HEK293T (cell line): ENCODE data around the gene CPEB2.

Experiments used
- CTCF ChIA-PET: fragments of 350-600 bp; formaldehyde crosslinking; extraction: SDS; loops from one replicate; lab custom pipeline; 2021; ENCODE audit warnings: antibody characterized with exemption, inconsistent platforms; lab: Yijun Ruan, JAX
- POLR2A ChIA-PET: fragments of 350-600 bp; formaldehyde crosslinking; extraction: SDS; loops from one replicate; lab custom pipeline; 2020; ENCODE audit warnings: antibody characterized with exemption, inconsistent platforms; lab: Yijun Ruan, JAX
- DNase-seq: peaks from one replicate; pipeline ENCODE4 v3.0.0; 2012; ENCODE audit warnings: mixed read lengths; ENCODE audit errors: extremely low spot score
- ARNT ChIP-seq: fragments of 450-650 bp; IDR thresholded peaks from 2 replicates; pipeline ENCODE4 v1.6.1; 2017; ENCODE audit warnings: mild to moderate bottlenecking
- BHLHE40 ChIP-seq: fragments of 450-650 bp; IDR thresholded peaks from 2 replicates; pipeline ENCODE4 v1.6.1; 2016; ENCODE audit warnings: mild to moderate bottlenecking, moderate library complexity, borderline replicate concordance
- CTBP1 ChIP-seq: fragments of 450-650 bp; IDR thresholded peaks from 2 replicates; pipeline ENCODE4 v1.6.1; 2016; ENCODE audit warnings: borderline replicate concordance
- ELF4 ChIP-seq: fragments of 450-650 bp; IDR thresholded peaks from 2 replicates; pipeline ENCODE4 v1.6.1; 2017; ENCODE audit warnings: antibody characterized with exemption
- FOXA1 ChIP-seq: fragments of 450-650 bp; IDR thresholded peaks from 2 replicates; pipeline ENCODE4 v1.6.1; 2016; ENCODE audit warnings: mild to moderate bottlenecking
- FOXK2 ChIP-seq: fragments of 450-650 bp; IDR thresholded peaks from 2 replicates; pipeline ENCODE4 v1.6.1; 2016; ENCODE audit warnings: mild to moderate bottlenecking
- FOXM1 ChIP-seq: fragments of 450-650 bp; IDR thresholded peaks from 2 replicates; pipeline ENCODE4 v1.6.1; 2017; ENCODE audit warnings: mild to moderate bottlenecking, borderline replicate concordance
- HDGF ChIP-seq: fragments of 450-650 bp; IDR thresholded peaks from 2 replicates; pipeline ENCODE4 v1.6.1; 2017; ENCODE audit warnings: antibody characterized with exemption, borderline replicate concordance
- L3MBTL2 ChIP-seq: fragments of 450-650 bp; conservative IDR thresholded peaks from 2 replicates; pipeline ENCODE4 v1.6.1; 2016; ENCODE audit warnings: mild to moderate bottlenecking
- LEF1 ChIP-seq: fragments of 450-650 bp; IDR thresholded peaks from 2 replicates; pipeline ENCODE4 v1.6.1; 2017; ENCODE audit warnings: mild to moderate bottlenecking, borderline replicate concordance
- NFRKB ChIP-seq: fragments of 450-650 bp; IDR thresholded peaks from 2 replicates; pipeline ENCODE4 v1.6.1; 2016; ENCODE audit warnings: mild to moderate bottlenecking, moderate library complexity
- SP1 ChIP-seq: fragments of 450-650 bp; IDR thresholded peaks from 2 replicates; pipeline ENCODE4 v1.6.1; 2017
- SUZ12 ChIP-seq: fragments of 450-650 bp; IDR thresholded peaks from 2 replicates; pipeline ENCODE4 v1.6.1; 2016; ENCODE audit warnings: mild to moderate bottlenecking
- TARDBP ChIP-seq: fragments of 450-650 bp; IDR thresholded peaks from 2 replicates; pipeline ENCODE4 v1.6.1; 2016
- ZNF384 ChIP-seq: fragments of 450-650 bp; IDR thresholded peaks from 2 replicates; pipeline ENCODE4 v1.6.1; 2016
- TF ChIP-seq, protein P1 (sequence below): fragments of 450-650 bp; IDR thresholded peaks from 2 replicates; pipeline ENCODE4 v1.6.1; 2016

CPEB2 gene

DNA sequence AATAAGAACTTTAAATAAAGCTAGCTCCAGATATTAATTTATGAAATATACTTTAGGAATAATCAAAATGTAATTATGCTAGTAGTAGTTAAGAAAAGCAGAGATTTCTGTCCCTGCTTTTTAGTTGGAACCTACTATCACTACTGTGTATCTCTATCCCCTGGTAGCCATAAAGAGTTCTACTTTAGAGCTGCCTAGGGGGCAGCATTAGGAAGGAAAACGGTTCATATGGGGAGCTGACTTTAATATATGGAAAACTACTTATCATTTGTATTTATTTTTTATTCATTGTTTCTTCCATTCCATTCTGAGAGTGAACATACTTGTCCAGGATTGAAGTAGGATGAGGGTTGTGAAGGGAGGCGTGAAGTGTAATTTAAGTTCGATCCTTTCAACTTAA is 40.9 kb downstream of the CPEB2 start:
- DNase-seq, result no peak
- ChIA-PET POLR2A (no interaction called here), CTCF (no interaction called here)
- no peak for TF ChIP-seq ZNF384
- TF ChIP-seq FOXK2, result no peak
- no peak for TF ChIP-seq ARNT
- TF ChIP-seq SP1, result no peak
- no peak for TF ChIP-seq ELF4
- no peak for TF ChIP-seq FOXA1
- TF ChIP-seq, protein P1, sequence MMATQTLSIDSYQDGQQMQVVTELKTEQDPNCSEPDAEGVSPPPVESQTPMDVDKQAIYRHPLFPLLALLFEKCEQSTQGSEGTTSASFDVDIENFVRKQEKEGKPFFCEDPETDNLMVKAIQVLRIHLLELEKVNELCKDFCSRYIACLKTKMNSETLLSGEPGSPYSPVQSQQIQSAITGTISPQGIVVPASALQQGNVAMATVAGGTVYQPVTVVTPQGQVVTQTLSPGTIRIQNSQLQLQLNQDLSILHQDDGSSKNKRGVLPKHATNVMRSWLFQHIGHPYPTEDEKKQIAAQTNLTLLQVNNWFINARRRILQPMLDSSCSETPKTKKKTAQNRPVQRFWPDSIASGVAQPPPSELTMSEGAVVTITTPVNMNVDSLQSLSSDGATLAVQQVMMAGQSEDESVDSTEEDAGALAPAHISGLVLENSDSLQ, result no peak

DNA sequence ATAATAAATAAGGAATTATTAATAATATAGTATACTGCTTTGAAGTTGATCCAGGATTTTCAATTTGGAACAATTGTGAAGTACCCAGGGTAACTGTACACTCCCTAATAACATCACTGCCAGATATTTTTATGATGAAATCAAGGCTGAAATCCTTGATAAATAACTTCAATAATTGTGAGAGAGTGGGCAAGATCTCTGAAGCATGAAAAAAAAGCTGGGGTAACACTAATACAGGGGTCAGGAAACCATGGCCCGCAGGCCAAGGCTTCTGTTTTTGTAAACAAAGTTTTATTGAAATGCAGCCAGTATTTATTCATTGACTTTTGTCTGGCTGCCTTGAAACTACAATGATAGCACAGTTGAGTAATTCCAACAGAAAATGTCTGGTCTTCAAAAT is 41.6 kb downstream of the CPEB2 start:
- DNase-seq, result no peak
- ChIA-PET CTCF (no interaction called here), POLR2A (no interaction called here)
- TF ChIP-seq L3MBTL2 (no peak), ARNT (no peak), SUZ12 (no peak)

DNA sequence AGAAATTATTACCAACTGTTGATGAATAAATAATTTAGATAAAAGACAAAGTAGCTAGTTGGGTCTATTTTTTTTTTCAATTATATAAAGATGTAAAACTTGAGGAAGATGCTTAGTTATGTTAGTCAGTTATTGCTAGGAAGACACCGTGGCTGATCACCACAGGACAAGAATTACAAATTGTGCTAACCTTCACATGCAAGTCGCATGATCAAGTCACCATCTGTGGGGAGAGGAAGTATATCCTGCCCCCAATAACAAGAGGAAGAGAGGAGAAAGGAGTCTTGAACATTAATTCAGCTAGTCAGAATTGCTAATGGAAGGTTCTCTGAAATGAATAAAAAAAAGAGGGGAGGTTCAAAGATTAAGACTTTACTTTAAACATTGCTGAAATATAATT is 52.3 kb downstream of the CPEB2 start:
- CTCF ChIA-PET, result no interaction called here
- TF ChIP-seq ZNF384 (no peak), FOXA1 (no peak), ELF4 (no peak), HDGF (no peak), FOXK2 (no peak), CTBP1 (no peak), ARNT (no peak), SP1 (no peak), LEF1 (no peak), TARDBP (no peak), BHLHE40 (no peak), L3MBTL2 (no peak)
- TF ChIP-seq, protein P1, result no peak
- POLR2A ChIA-PET, result no interaction called here
- DNase-seq, result no peak

DNA sequence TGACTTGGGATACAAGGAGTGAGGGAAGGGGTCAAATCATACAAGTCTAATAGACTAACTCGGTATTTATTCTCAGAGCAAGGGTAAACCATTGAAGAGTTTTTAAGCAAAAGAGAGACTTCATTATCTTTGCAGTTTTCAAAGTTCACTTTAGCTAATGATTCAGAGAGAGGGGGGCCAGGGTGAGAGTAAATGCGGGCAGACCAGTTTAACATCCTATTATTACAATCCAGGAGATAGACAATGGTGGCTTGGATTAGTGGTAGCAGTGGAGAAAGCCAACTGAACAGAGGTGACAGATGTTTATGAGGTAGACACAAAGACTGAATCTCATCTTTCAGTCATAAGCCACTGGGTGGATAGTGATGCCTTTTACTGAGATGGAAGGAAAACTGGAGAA is 57.9 kb downstream of the CPEB2 start:
- POLR2A ChIA-PET, result no interaction called here
- CTCF ChIA-PET, result no interaction called here
- no peak for TF ChIP-seq NFRKB

DNA sequence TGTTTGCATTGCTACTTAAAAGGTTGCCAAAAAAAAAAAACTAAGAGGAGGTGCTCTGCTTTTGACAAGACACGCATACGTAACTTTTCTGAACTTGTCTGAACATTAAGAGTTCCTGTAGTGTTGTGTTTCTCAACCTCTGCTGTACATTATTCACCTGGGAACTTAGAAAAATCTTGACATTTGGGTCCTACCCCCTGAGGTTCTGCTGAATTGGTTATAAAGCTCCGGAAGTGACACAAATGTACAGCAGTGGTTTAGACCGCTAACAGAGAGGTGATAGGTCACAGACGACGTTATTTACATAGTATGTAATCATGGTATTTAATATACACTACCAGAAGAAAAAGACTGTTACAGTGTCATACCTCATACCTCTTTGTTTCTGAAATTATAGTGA is 61.1 kb downstream of the CPEB2 start:
- DNase-seq, result no peak
- POLR2A ChIA-PET, result no interaction called here
- CTCF ChIA-PET, result no interaction called here
- TF ChIP-seq ARNT (no peak), HDGF (no peak), FOXK2 (no peak), ELF4 (no peak), BHLHE40 (no peak), CTBP1 (no peak), LEF1 (no peak), NFRKB (no peak), ZNF384 (no peak), TARDBP (no peak), SUZ12 (no peak), FOXA1 (no peak), L3MBTL2 (no peak), FOXM1 (no peak), SP1 (no peak)
- TF ChIP-seq, protein P1, result no peak

More for the DNA sequence above, 57.9 kb downstream of the CPEB2 start:
- no peak for DNase-seq

DNA sequence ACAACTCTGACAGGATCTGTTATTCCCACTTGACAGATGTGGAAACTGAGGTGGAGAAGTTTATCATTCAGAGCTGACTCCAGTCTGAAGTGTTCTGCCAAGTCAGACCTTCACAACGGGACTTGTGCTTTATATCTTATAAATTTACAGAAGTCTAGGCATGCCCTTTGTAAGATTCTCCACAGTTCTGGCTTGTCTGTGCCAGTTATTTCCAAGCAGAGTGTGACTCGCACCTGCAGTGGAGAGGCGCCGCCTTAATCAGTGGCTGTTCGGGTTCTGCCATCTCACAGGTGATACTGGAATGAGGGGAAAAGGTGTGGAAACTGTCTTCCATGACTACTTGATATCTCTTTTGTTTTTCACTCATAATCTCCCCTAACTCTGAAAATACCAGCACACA is 63.2 kb downstream of the CPEB2 start:
- ChIA-PET CTCF (interaction anchor here (0.6 kb wide), 1 partner anchor 1448 kb away, joined by 3 read pairs; no protein-coding TSS in a partner anchor), POLR2A (no interaction called here)
- TF ChIP-seq CTBP1 (no peak), FOXK2 (no peak), ARNT (no peak)
- TF ChIP-seq, protein P1, result no peak
- DNase-seq, result no peak

DNA sequence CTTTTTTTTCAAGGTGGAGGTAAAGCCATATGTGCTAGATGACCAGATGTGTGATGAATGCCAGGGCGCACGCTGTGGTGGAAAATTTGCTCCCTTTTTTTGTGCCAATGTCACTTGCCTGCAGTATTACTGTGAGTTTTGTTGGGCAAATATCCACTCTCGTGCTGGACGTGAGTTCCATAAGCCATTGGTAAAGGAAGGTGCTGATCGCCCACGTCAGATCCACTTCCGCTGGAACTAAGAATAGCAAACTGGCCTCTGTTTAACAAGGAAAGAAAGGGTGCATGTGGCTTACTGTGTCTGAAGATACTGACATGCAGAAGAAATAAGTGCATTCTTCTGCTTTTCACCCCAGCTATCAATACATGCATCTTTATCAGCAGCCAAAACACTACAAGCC is 63.9 kb downstream of the CPEB2 start:
- ChIA-PET CTCF (no interaction called here), POLR2A (no interaction called here)
- TF ChIP-seq BHLHE40 (no peak), LEF1 (no peak), CTBP1 (no peak), FOXA1 (no peak), ZNF384 (no peak), TARDBP (no peak), L3MBTL2 (no peak), FOXM1 (no peak), FOXK2 (no peak), ELF4 (no peak), SP1 (no peak), SUZ12 (no peak)
- TF ChIP-seq, protein P1, result no peak
- no peak for DNase-seq
